Measurements from ENCODE around the gene ARHGEF16.

GRCh38 chr1:3476666-3477065 is 22.2 kb downstream of the ARHGEF16 start:
- no peak for TF ChIP-seq CTCF (IDR thresholded peaks at IDR 0.05)
- no peak for TF ChIP-seq POLR2A (IDR thresholded peaks at IDR 0.05)

Measured in heart left ventricle (tissue), 13 donors.